Activated naive CD8-positive, alpha-beta T cell treated with anti-CD3 and anti-CD28 coated beads, Interleukin-2, amount 10 ng/mL, durations not matched to agents 7 days and 5 days (primary cell): ENCODE measurements around the gene SFI1. TPM values are rescaled to one million over a fixed set of nuclear protein-coding genes. Genes with fewer than 3 reads are reported as not detected.
"Not testable (repeated sequence)": the region's sequence is repeated elsewhere in the genome, so short reads cannot be mapped to it uniquely, and the experiment has no call there.

Experiments used
- ATAC-seq: fragments of 150-1000 bp; cut with Tn5 transposase; one replicate; pipeline ENCODE4 v1.10.0; 2021; ENCODE audit warnings: low read depth, moderate library complexity
- POLR2A ChIA-PET: fragments of 350-600 bp; sonication (Branson Sonifier 250); formaldehyde crosslinking; loops from one replicate; lab custom pipeline; 2021; ENCODE audit warnings: antibody characterized with exemption; lab: Charles Lee
- DNase-seq: peaks from one replicate; pipeline ENCODE4 v3.0.0; 2021
- H3K27ac Mint-ChIP-seq: one replicate; pipeline ENCODE4 v1.8.0; 2022; ENCODE audit warnings: mild to moderate bottlenecking, mixed read lengths
- H3K27me3 Mint-ChIP-seq: one replicate; pipeline ENCODE4 v1.8.0; 2022; ENCODE audit warnings: mild to moderate bottlenecking, moderate library complexity, mixed read lengths
- H3K36me3 Mint-ChIP-seq: one replicate; pipeline ENCODE4 v1.8.0; 2021; ENCODE audit warnings: mild to moderate bottlenecking, mixed read lengths
- H3K4me1 Mint-ChIP-seq: one replicate; pipeline ENCODE4 v1.8.0; 2021; ENCODE audit warnings: mixed read lengths
- H3K4me3 Mint-ChIP-seq: one replicate; pipeline ENCODE4 v1.8.0; 2022; ENCODE audit warnings: mild to moderate bottlenecking, moderate library complexity, mixed read lengths
- H3K9me3 Mint-ChIP-seq: one replicate; pipeline ENCODE4 v1.8.0; 2021; ENCODE audit warnings: mixed read lengths
- total RNA-seq, 2 experiments: library from RNA; stranded (reverse); gene quantifications; one replicate each; pipeline ENCODE4 v1.2.3, GENCODE V29; 2021

Gene SFI1
- total RNA-seq, 2 experiments from 2014 or later = 209 to 210 TPM

DNA sequence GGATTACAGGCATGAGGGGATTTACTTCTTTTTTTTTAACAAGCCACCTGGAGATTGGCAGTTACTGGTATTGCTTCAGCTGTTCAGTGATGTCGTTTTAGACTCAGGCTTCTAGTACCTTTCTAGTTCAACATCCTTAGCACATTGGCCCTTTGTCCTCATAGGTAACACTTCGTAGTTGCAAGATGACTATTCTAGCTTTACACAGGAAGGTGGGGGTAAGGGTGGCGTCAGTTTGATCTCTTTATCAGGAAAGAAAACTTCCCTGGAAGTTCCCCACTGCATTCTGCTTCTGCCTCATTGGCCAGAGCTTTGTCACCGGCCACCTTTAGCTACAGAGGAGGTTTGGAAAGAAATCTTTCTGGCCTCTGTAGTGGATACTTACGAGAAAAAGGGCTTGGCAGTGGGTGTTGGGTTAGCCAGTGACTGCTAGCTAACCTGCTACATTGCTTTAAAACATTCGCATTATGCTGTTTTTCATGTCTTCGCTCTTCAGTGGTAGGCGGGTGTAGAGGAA, 40.7 kb downstream of the SFI1 start:
- H3K27me3 Mint-ChIP-seq = no peaks in the 10 kb centered on the region
- H3K9me3 Mint-ChIP-seq = no peaks in the 10 kb centered on the region
- H3K36me3 Mint-ChIP-seq = peaks cover 34% of the 10 kb centered on the region
- no peak for DNase-seq
- H3K27ac Mint-ChIP-seq = peak overlapping the region; percentile 81
- POLR2A ChIA-PET = interaction anchor here (1.0 kb wide), 1 partner anchor 48 kb away, joined by 3 read pairs; no protein-coding TSS in a partner anchor
- H3K4me1 Mint-ChIP-seq = peaks cover 27% of the 10 kb centered on the region
- peak; percentile 50 for ATAC-seq
- peak overlapping the region; percentile 36 for H3K4me3 Mint-ChIP-seq

DNA sequence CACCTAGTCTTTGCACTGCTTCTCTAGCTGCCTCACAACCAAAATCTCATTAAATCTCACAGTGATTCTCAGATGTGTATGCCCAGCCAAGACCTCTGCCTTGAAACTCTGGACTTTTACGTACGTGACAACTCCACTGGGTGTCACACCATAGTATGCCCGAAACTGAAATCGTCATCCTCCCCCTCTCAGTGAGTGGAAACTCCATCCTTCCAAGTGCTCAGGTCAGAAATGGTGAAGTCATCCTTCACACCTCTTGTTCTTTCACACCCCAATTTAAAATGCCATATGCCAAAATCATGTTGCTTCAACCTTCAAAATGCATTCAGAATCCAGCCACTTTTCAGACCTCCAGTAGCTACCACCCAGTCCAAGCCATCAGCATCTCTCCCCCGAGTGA, 42.5 kb downstream of the SFI1 start:
- DNase-seq (no peak), ATAC-seq (peak; percentile 32)
- Mint-ChIP-seq H3K27me3 (no peaks in the 10 kb centered on the region), H3K4me3 (no peak overlapping the region), H3K4me1 (peaks cover 19% of the 10 kb centered on the region), H3K27ac (peak overlapping the region; percentile 30), H3K9me3 (no peaks in the 10 kb centered on the region), H3K36me3 (peaks cover 28% of the 10 kb centered on the region)
- POLR2A ChIA-PET = no interaction called here

DNA sequence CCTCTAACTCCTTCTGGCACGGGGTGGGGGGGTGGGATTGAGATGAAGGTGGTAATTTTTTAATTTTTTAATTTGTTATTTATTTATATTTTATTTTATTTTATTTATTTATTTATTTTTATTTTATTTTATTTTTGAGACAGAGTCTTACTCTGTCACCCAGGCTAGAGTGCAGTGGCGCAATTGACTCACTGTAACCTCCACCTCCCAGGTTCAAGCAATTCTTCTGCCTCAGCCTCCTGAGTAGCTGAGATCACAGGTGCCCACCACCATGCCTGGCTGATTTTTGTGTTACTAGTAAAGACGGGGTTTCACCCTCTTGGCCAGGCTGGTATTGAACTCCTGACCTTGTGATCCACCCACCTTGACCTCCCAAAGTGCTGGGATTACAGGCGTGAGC, 43.8 kb downstream of the SFI1 start:
- H3K36me3 Mint-ChIP-seq = peaks cover 22% of the 10 kb centered on the region
- DNase-seq, H3K9me3 Mint-ChIP-seq, ATAC-seq, H3K27ac Mint-ChIP-seq, H3K4me3 Mint-ChIP-seq, H3K27me3 Mint-ChIP-seq, POLR2A ChIA-PET: not testable (repeated sequence)
- H3K4me1 Mint-ChIP-seq = peaks cover 19% of the 10 kb centered on the region

DNA sequence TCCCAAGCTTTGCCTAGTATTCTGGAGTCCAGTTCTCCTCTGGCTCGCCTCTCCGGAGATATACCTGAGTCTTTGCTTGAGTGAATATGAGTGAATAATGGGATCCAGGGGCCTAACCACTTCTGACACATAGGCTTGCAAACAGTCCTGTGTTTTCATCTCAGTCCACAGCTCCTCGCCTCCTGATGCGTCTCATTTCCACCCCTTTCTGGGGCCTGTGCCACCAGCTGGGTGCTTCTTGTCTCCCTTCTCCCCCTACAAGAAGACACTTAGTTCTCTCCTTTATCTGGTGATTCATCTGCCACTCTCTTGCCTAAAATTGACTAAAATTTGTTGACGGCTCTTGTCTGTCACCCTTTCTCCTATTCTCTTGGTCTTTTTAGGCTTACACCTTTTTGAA, 44.6 kb downstream of the SFI1 start:
- peaks cover 20% of the 10 kb centered on the region for H3K36me3 Mint-ChIP-seq
- no peak overlapping the region for H3K4me3 Mint-ChIP-seq
- peak overlapping the region; percentile 37 for H3K27ac Mint-ChIP-seq
- POLR2A ChIA-PET = no interaction called here
- no peaks in the 10 kb centered on the region for H3K9me3 Mint-ChIP-seq
- DNase-seq (peak; percentile 4), ATAC-seq (no peak)
- H3K4me1 Mint-ChIP-seq = peaks cover 17% of the 10 kb centered on the region
- H3K27me3 Mint-ChIP-seq = no peaks in the 10 kb centered on the region

- ATAC-seq = no peak
- H3K36me3 Mint-ChIP-seq = peaks cover 18% of the 10 kb centered on the region
- no peak for DNase-seq
- H3K4me1 Mint-ChIP-seq = no peaks in the 10 kb centered on the region
- no peaks in the 10 kb centered on the region for H3K27me3 Mint-ChIP-seq
- no peaks in the 10 kb centered on the region for H3K9me3 Mint-ChIP-seq
- POLR2A ChIA-PET = no interaction called here
- no peak overlapping the region for H3K27ac Mint-ChIP-seq
- H3K4me3 Mint-ChIP-seq = no peak overlapping the region
Observed at GRCh38 chr22:31544481-31545480, 48.4 kb downstream of the SFI1 start.

- Mint-ChIP-seq H3K9me3 (no peaks in the 10 kb centered on the region), H3K4me1 (peaks cover 8% of the 10 kb centered on the region), H3K36me3 (peaks cover 28% of the 10 kb centered on the region), H3K27ac (no peak overlapping the region), H3K4me3 (no peak overlapping the region), H3K27me3 (no peaks in the 10 kb centered on the region)
- DNase-seq (no peak), ATAC-seq (no peak)
- POLR2A ChIA-PET = no interaction called here
Observed at GRCh38 chr22:31550871-31551370, 54.6 kb downstream of the SFI1 start.

GRCh38 chr22:31556627-31557203, 60.4 kb downstream of the SFI1 start:
- H3K9me3 Mint-ChIP-seq = no peaks in the 10 kb centered on the region
- no peaks in the 10 kb centered on the region for H3K27me3 Mint-ChIP-seq
- DNase-seq (no peak), ATAC-seq (no peak)
- H3K27ac Mint-ChIP-seq = no peak overlapping the region
- peaks cover 10% of the 10 kb centered on the region for H3K36me3 Mint-ChIP-seq
- H3K4me3 Mint-ChIP-seq = no peak overlapping the region
- peaks cover 8% of the 10 kb centered on the region for H3K4me1 Mint-ChIP-seq
- POLR2A ChIA-PET = interaction anchor here (1.0 to 1.1 kb wide), 2 partner anchors 57 to 74 kb away, joined by 3 to 5 read pairs; no protein-coding TSS in a partner anchor

DNA sequence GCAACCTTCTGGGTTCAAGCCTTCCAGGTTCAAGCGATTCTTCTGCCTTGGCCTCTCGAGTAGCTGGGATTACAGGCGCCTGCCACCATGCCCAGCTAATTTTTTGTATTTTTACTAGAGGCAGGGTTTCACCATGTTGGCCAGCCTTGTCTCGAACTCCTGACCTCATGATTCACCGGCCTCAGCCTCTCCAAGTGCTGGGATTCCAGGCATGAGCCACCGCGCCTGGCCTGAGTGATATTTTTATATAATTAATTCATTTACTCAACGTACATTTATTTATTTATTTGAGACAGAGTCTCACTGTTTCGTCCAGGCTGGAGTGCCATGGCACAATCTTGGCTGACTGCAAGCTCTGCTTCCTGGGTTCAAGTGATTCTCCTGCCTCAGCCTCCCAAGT, 62.2 kb downstream of the SFI1 start:
- DNase-seq, ATAC-seq, H3K4me3 Mint-ChIP-seq, H3K9me3 Mint-ChIP-seq, H3K4me1 Mint-ChIP-seq, H3K27me3 Mint-ChIP-seq, POLR2A ChIA-PET, H3K27ac Mint-ChIP-seq: not testable (repeated sequence)
- H3K36me3 Mint-ChIP-seq = peaks cover 14% of the 10 kb centered on the region

DNA sequence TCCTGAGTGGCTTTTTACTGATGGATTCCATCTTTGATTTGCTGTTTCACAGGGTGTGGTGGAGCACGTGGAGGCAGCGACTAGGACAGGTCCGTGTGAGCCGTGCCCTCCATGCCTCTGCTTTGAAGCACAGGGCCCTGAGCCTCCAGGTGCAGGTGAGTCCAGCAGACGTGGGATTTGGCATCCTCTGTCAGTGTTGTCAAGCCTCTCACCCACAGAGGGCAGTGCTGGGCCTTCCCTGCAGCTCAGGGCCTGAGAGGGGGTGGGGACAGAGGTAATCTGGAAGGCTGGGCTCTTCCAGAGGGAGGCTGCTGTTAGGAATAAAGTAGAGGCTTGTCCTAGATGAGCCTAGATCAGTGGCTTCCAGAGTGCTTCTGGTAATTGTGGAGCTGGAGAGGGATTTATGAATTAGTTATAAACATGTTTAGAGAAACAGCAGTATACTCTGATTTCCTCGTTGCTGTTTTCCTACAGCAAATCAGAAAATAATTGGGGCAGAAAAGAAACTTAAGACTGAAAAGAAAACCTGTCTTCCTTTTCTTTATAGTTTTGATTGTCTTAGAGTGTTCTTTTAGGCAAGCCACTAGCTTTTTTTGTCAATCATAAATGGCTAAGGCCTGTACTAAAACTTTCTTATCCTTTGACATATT, 65.0 kb downstream of the SFI1 start:
- POLR2A ChIA-PET = interaction anchor here (0.5 kb wide), 1 partner anchor 9 kb away, joined by 4 read pairs; no protein-coding TSS in a partner anchor
- DNase-seq = peak; percentile 42
- H3K4me1 Mint-ChIP-seq = no peaks in the 10 kb centered on the region
- H3K9me3 Mint-ChIP-seq = no peaks in the 10 kb centered on the region
- peak; percentile 84 for ATAC-seq
- H3K27me3 Mint-ChIP-seq = no peaks in the 10 kb centered on the region
- H3K4me3 Mint-ChIP-seq = no peak overlapping the region
- H3K27ac Mint-ChIP-seq = no peak overlapping the region
- H3K36me3 Mint-ChIP-seq = peaks cover 17% of the 10 kb centered on the region

DNA sequence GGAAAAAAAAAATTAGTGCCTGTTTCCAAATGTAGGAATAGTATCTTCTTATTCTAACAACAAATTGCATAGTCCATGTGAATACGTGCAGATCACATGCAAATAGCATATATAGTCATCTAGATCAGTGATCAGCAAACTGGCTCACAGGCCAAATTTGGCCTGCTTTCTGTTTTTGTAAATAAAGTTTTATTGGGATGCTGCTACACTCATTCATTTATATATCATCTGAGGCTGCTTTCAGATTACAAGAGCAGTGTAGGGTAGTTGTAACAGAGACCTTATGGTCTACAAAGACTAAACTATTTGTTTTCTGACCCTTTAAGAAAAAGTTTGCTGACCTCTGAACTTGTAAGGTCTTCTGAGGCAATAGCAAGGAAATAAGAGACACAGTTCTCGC, 65.6 kb downstream of the SFI1 start:
- DNase-seq (no peak), ATAC-seq (no peak)
- no peaks in the 10 kb centered on the region for H3K27me3 Mint-ChIP-seq
- H3K4me3 Mint-ChIP-seq = no peak overlapping the region
- H3K27ac Mint-ChIP-seq = no peak overlapping the region
- peaks cover 17% of the 10 kb centered on the region for H3K36me3 Mint-ChIP-seq
- no peaks in the 10 kb centered on the region for H3K9me3 Mint-ChIP-seq
- no peaks in the 10 kb centered on the region for H3K4me1 Mint-ChIP-seq
- POLR2A ChIA-PET = no interaction called here

GRCh38 chr22:31566484-31566883, 70.1 kb downstream of the SFI1 start:
- Mint-ChIP-seq H3K27ac (no peak overlapping the region), H3K4me1 (peaks cover 4% of the 10 kb centered on the region), H3K9me3 (no peaks in the 10 kb centered on the region), H3K4me3 (no peak overlapping the region), H3K27me3 (no peaks in the 10 kb centered on the region), H3K36me3 (peaks cover 25% of the 10 kb centered on the region)
- ATAC-seq = no peak
- DNase-seq = no peak
- POLR2A ChIA-PET = no interaction called here

GRCh38 chr22:31567196-31567595, 70.9 kb downstream of the SFI1 start:
- POLR2A ChIA-PET = no interaction called here
- H3K9me3 Mint-ChIP-seq = no peaks in the 10 kb centered on the region
- H3K27ac Mint-ChIP-seq = no peak overlapping the region
- peaks cover 23% of the 10 kb centered on the region for H3K36me3 Mint-ChIP-seq
- no peak for ATAC-seq
- H3K4me3 Mint-ChIP-seq = no peak overlapping the region
- H3K4me1 Mint-ChIP-seq = peaks cover 4% of the 10 kb centered on the region
- H3K27me3 Mint-ChIP-seq = no peaks in the 10 kb centered on the region
- DNase-seq = no peak

DNA sequence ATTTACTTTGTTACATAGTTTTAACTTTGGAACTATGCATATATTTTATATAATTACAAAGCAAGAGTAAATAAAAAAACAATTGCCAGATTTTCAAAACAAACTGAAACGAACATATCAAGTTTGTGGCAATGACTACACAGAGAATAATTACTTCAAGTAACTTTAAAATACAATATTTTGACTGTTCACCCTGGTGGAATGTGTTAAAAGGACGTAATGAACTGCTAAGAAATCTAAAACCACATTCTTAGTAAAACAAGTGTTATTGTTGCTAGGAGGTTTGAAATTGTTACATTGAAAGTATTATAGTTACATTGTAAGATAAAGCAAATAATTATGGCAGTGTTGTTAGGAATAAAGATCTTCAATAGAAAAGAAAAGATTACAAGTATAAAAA, 71.4 kb downstream of the SFI1 start:
- H3K27ac Mint-ChIP-seq = no peak overlapping the region
- no peaks in the 10 kb centered on the region for H3K27me3 Mint-ChIP-seq
- no peaks in the 10 kb centered on the region for H3K9me3 Mint-ChIP-seq
- DNase-seq = no peak
- POLR2A ChIA-PET = no interaction called here
- peaks cover 4% of the 10 kb centered on the region for H3K4me1 Mint-ChIP-seq
- no peak for ATAC-seq
- peaks cover 23% of the 10 kb centered on the region for H3K36me3 Mint-ChIP-seq
- no peak overlapping the region for H3K4me3 Mint-ChIP-seq
